GM19452 (cell line): ENCODE data around the gene BIRC6.
"Not testable (repeated sequence)": the region's sequence is repeated elsewhere in the genome, so short reads cannot be mapped to it uniquely, and the experiment has no call there.

ENCODE experiments used
- ATAC-seq: cut with Tn5 transposase; IDR thresholded peaks from one replicate; pipeline ENCODE4 v1.9.1; 2021; ENCODE audit not compliant: unreplicated experiment

The BIRC6 gene

GRCh38 chr2:32442020-32442467 lies 85.2 kb downstream of the BIRC6 start:
- ATAC-seq: no peak

DNA sequence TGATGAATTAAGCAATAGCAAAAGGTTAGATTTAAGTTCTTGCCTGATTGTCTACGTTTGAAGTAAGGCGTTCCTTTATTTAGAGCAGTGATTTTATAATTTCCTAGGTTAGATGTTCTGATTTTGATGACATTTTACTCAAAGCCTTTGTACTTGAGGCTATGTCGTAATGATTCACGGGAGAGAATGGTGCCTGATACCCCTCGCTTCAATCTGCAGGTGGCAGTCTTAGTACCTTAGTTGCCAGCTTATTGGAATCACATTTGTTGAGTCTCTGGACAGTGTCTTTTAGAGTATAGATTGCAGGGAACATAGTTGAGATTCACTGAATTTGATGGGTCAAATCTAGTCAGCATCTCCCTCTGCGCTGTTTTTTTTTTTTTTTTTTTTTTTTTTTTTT lies 89.5 kb downstream of the BIRC6 start:
- no peak for ATAC-seq

DNA sequence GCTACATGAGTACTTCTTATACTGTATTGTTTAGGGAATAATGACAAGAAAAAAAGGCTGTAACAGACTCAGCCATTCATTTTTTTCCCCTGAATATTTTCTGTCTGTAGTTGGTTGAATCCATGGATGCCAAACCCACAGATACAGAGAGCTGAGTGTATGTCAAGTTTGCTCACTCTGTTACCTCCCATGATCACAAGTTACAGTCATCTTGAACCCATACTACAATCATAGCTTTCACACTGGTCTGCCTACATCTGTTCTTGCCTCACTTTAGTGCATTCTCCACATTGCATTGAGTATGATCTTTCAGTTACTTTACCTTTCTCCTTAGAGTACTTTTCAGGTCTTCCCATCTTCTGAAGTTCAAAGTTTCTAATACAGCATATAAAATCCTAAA lies 94.0 kb downstream of the BIRC6 start:
- ATAC-seq: no peak

DNA sequence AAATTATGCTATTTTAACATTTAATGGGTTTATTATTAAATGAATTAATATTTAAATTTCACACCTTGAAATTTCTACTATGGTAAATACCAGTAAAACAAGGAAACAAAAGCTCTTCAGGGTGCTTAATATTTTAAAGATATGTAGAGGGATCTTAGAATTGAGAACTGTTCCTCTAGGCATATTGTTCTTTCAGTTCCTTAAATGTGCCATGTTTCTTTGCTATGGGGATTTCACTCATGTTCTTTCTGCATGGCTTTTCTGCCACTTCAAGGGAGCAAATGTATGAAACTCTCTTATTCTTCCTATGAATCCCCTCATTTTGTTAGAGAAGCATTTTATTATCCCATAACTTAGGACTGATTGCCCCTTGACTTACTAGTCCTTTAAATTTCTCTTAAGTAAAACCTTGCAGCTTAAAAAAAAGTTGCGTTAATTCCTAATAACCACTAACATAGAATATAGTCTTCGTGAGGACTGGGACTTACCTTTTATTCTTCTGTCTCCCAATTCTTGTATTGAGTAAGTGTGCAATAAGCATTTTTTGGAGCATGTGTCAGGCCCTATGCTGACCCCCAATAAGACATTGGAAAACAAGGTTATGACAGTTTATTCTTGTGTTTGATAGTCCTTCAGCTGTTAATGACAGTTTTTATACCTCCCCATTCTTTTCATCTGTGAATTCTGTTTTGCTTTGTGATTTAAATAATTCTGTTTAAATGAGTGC lies 95.7 kb downstream of the BIRC6 start:
- no peak for ATAC-seq

DNA sequence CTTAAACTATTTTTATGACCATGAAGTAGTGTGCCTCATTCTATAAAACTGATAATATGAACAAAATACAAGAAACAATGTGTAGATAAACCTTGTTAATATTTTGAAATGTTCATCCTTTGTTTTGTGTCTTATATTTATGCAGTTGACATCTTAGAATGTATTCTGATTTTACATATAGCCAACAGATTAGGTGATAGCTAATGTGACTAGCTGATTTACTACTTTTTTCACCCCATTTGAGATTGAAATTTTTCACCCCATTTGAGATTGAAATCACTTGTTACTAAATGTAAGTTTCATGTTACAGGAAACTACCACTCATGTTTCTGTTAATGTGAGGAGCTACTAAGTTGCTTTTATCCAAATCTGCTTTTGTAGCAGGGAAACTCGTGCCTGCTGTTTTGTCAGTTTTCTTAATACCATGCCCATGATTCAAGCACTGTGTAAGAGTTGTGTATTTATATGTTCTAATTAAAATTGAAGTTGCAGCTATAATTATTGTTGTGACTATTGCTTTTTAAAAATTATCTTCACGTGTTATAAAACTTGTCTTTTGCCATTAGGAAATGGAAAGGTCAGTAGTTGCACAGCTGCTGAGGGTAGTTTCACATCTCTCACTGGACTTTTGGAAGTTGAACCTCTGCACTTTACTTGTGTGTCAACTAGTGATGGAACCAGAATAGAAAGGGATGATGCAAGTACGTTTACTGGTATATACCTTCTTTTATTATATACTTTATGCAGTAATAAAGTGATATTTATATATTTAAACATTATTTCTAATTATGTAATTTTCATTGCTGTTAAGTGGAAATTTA lies 96.6 kb downstream of the BIRC6 start:
- ATAC-seq: no peak

DNA sequence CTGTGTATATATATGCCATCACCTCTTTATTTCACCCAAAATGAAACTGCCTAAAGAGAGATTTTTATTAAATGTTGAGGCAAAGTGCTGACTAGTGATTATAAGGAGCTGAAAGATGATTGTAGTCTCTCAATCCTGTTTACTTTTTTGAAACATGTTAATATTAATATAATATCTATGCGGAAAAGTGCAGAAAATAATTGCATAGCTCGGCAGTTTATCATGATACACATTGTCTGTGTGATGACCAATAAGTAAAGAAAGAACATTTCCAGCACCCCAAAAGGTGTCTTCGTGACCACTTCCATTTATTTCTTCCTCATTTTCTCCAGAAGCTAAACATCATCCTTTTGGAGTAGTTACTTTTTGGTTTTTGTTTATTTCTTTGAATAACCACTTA lies 99.0 kb downstream of the BIRC6 start:
- ATAC-seq: no peak

GRCh38 chr2:32456808-32457207 lies 100.0 kb downstream of the BIRC6 start:
- no peak for ATAC-seq

GRCh38 chr2:32457814-32458213 lies 101.0 kb downstream of the BIRC6 start:
- ATAC-seq: no peak

DNA sequence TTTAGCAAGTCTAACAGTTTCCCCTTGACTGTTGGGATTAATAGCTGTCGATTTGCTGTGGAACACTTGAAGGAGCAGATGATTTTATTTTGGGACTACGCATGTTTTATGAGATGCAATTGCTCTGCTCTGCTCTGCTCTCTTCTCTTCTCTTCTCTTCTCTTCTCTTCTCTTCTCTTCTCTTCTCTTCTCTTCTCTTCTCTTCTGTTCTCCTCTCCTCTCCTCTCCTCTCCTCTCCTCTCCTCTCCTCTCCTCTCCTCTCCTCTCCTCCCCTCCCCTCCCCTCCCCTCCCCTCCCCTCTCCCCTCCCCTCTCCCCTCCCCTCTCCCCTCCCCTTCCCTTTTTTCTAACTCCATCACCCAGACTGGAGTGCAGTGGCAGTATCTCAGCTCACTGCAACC lies 104.0 kb downstream of the BIRC6 start:
- not testable (repeated sequence) for ATAC-seq

DNA sequence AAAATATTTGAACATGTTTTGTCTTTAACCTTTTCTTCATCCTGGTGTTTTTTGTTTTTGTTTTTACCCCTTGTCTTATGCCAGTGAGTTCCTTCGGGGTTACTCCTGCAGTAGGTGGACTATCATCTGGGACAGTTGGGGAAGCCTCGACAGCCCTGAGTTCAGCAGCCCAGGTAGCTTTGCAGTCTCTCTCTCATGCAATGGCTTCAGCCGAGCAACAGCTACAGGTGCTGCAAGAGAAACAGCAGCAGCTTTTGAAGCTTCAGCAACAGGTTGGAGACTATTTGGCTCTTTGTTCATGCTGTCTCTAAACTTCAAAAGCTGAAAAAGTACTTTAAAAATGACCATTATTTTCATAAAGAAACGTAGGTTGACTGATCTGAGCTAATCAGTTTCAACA lies 106.3 kb downstream of the BIRC6 start:
- ATAC-seq: no peak

DNA sequence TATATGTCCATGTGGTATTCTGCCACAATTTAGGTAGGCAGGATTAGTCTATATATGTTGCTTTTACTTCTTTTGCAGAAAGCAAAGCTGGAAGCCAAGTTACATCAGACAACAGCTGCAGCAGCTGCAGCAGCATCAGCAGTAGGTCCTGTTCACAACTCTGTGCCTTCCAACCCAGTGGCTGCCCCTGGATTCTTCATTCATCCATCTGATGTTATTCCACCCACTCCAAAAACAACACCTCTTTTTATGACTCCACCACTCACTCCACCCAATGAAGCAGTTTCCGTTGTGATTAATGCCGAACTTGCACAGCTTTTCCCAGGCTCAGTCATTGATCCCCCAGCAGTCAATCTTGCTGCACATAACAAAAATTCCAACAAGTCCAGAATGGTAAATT lies 107.6 kb downstream of the BIRC6 start:
- no peak for ATAC-seq

GRCh38 chr2:32472605-32473004 lies 115.8 kb downstream of the BIRC6 start:
- no peak for ATAC-seq

DNA sequence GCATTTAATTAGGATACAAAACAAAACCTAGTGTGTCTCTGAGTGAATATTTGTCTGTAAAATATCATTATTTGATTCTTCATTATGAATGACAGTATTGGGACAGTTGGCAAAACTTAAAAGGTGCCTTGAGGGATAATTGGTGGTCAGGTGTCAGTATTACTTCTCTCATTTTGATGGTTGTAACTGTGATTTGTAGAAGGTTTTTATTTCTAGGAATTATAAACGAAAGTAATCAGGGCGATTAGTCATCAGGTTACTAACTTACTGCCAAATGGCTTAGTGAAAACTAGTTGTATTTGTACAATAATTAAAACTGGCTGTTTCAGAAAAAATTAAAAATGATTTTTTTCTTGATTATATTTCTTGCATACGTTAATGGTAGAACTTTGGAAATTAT lies 117.6 kb downstream of the BIRC6 start:
- ATAC-seq: no peak

DNA sequence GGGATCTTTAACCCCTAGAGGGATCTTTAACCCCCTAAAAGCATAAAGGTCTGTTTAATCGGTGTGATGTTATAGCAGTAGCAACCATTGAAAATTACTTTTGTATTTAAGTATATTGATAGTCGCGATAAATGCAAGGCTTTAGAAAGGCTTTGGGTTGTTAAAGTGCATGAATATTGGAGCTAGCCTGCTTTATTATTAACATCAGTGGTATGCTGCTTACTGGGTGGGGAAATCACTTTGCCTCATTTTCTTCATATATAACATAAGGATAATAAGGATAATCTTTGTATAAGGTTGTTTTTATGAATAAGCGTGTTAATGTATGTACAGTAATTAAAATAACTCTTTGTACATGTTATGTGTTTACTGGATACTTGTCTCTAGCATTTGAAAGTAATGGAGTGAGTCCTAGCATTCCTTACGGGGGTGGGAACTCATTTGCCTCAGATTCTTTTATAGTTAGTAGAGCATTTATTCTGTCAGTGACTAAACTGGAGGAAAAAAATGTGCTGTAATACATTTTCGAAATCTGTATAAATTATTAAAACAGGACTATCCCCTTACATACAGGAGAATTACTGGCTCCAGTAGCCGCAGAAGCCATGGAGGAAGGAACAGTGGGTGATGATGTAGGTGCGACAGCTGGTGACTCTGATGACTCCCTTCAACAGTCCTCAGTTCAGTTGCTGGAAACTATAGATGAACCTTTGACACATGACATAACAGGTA lies 122.2 kb downstream of the BIRC6 start:
- no peak for ATAC-seq

GRCh38 chr2:32479993-32480392 lies 123.2 kb downstream of the BIRC6 start:
- ATAC-seq: no peak

DNA sequence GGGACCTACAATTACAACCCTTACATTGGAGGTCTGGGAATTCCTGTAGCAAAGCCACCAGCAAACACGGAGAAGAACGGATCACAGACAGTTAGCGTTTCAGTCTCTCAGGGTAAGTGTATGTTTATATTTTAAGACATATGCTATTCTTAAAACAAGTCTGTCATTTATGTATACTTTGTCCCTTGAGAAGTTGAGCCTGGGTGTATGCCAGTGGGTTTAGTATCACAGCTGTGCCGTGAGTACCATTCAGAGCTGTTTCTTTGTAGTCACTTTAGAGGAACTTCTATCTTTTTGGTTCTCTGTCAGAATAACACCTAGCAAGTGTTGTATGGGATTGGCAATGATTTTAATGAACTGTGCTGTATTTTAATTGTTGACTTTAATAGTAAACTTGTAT lies 125.6 kb downstream of the BIRC6 start:
- no peak for ATAC-seq

DNA sequence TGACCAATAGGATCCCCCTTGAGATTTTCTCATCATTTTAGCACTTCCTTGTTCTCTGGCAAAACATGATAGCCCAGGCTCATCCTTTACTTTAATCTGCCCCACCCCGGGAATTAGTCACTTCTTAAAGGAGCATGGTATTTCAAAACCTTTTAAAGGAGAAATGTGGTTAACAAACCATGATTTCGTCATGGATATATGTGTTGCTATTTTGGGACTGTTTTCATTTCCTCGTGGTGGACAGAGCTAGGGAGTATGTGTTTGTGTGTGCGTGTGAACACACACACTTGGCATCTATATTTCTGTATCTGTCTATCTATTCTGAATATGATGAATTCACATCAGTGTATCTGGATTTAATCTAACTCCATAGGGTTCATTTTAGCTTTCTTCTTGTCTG lies 128.1 kb downstream of the BIRC6 start:
- ATAC-seq: no peak

DNA sequence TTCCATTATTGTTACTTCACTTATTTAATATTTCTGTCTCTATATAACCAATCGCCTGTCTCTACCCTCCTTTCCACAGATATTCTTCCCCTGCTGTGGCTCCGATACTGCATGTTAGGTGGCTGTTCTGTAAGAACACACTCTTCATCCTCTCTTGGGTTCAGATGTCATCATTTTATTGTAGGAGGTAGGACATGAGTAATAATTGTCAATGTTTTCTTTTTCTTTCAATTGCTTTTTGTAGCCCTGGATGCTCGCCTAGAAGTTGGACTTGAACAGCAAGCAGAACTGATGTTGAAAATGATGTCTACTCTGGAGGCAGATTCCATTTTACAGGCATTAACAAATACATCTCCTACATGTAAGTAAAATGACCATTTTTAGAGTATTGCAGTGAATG lies 128.6 kb downstream of the BIRC6 start:
- no peak for ATAC-seq

DNA sequence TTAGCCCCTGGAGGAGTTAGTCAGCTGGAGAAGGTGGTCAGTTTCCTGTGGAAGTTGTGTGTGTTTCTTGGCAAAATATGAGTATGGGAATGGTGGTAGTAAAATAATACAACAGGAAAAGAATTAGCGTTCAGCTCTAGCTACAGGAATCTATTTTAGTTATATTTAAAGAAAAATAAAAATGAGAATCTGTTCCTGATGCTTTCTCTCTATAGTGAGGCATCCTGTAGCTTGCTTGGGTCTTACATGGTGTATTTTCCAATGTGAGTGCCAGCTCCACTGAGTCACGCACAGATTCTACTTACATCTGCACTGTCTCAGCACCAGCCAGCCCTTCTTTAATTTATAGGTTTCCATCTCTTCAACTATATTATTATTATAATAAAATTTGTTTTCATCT lies 132.2 kb downstream of the BIRC6 start:
- ATAC-seq: no peak

- ATAC-seq: no peak
These were observed 134.5 kb downstream of the BIRC6 start for GRCh38 chr2:32491346-32491745.

DNA sequence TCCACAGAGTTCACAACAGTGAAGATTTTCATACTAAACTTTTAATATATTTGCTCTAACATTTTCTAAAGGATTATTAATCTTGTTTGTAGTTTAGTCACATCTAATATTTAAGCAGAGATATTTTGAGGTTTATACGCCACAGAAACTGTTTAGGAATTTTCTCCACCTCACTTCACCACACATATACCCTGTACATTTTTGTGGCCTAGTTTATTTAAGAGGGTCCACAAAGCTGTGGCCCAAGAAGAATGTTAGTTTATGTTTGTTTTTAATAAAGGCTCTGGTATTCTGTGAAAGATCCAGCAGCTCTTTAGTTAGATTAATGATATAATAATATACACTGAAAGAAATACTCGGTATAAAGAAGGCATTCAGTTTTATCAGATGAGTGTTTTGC lies 138.3 kb downstream of the BIRC6 start:
- ATAC-seq: no peak

GRCh38 chr2:32496662-32497061 lies 139.8 kb downstream of the BIRC6 start:
- ATAC-seq: no peak
